Heart left ventricle (tissue), 11 donors: ENCODE results near the gene PRAMEF12. TPM values are rescaled to one million over a fixed set of nuclear protein-coding genes. Genes with fewer than 3 reads are reported as not detected.

ENCODE experiments used
- polyA plus RNA-seq, 2 donors: library from polyadenylated mRNA; stranded (reverse); fragments of 200-250 nt; gene quantifications; one replicate each; pipeline ENCODE4 v1.2.3, GENCODE V29; 2013
- total RNA-seq, 9 donors: library from RNA; depleted of rRNA in 2 of 9; stranded (reverse); fragments of >200 nt in 2 of 9; fragmentation: NEBNext Ultra II Directional in 3 of 9; extraction: Animal tissue kit (Norgen Biotek cat#: 25700) in 3 of 9; gene quantifications; one replicate each; pipeline versions ENCODE4 v1.1.0 to v1.2.4, GENCODE V29; 2016 to 2023
- donor health status: ischemic (EF 13 %, LVEDD 7.1; RV severe dilation, severe dysfunction).
- donor health status: healthy with polysubstance abuse.
- donor health status: DM: no; HTN: yes; CAD: no.
- donor health status: DM: no; HTN: no; CAD: no.
- donor health status: ischemic (EF 25% LVEDD 5.7; RV mildly dilated, moderate dysfunction).
- donor health status: healthy.
- donor health status: DM: yes; HTN: yes; CAD: no.
- donor health status: PGD.
- donor health status: nonischemic (EF 23%, LVEDD 6.1; RV moderate dilation, normal function).

The PRAMEF12 gene
- total and polyA plus RNA-seq, 11 donors, result not detected

Other genes with a start within 250 kb of the PRAMEF12 start
- gene DHRS3, start 155.5 kb upstream of the PRAMEF12 start, total RNA-seq, result 10 to 100 TPM; 28.6 to 84.0 (median 59.9) TPM
- gene DHRS3, start 155.5 kb upstream of the PRAMEF12 start, polyA plus RNA-seq, result 100 to 1,000 TPM in 1 of 2 donors, 10 to 100 TPM in 1; 39.7 to 102 TPM
- gene AADACL4, start 129.7 kb upstream of the PRAMEF12 start, total RNA-seq, result not detected
- gene AADACL4, start 129.7 kb upstream of the PRAMEF12 start, polyA plus RNA-seq, result not detected
- gene AADACL3, start 57.6 kb upstream of the PRAMEF12 start, total RNA-seq, result not detected
- gene AADACL3, start 57.6 kb upstream of the PRAMEF12 start, polyA plus RNA-seq, result not detected
- not detected for gene CFAP107, start 27.5 kb upstream of the PRAMEF12 start, total RNA-seq
- not detected for gene CFAP107, start 27.5 kb upstream of the PRAMEF12 start, polyA plus RNA-seq
- not detected for gene PRAMEF1, start 17.7 kb downstream of the PRAMEF12 start, total RNA-seq
- gene PRAMEF1, start 17.7 kb downstream of the PRAMEF12 start, polyA plus RNA-seq, result not detected
- not detected for gene PRAMEF11, start 57.7 kb downstream of the PRAMEF12 start, total RNA-seq
- not detected for gene PRAMEF11, start 57.7 kb downstream of the PRAMEF12 start, polyA plus RNA-seq
- gene HNRNPCL1, start 75.0 kb downstream of the PRAMEF12 start, total RNA-seq, result not detected
- gene HNRNPCL1, start 75.0 kb downstream of the PRAMEF12 start, polyA plus RNA-seq, result not detected
- not detected for gene PRAMEF2, start 83.3 kb downstream of the PRAMEF12 start, total RNA-seq
- gene PRAMEF2, start 83.3 kb downstream of the PRAMEF12 start, polyA plus RNA-seq, result not detected
- gene PRAMEF4, start 112.5 kb downstream of the PRAMEF12 start, total RNA-seq, result not detected
- not detected for gene PRAMEF4, start 112.5 kb downstream of the PRAMEF12 start, polyA plus RNA-seq
- gene PRAMEF10, start 124.5 kb downstream of the PRAMEF12 start, total RNA-seq, result not detected
- gene PRAMEF10, start 124.5 kb downstream of the PRAMEF12 start, polyA plus RNA-seq, result not detected
- gene PRAMEF7, start 142.9 kb downstream of the PRAMEF12 start, total RNA-seq, result not detected
- not detected for gene PRAMEF7, start 142.9 kb downstream of the PRAMEF12 start, polyA plus RNA-seq
- gene PRAMEF6, start 173.8 kb downstream of the PRAMEF12 start, total RNA-seq, result not detected
- gene PRAMEF6, start 173.8 kb downstream of the PRAMEF12 start, polyA plus RNA-seq, result not detected